ENCODE results near the gene AKNAD1. TPM values are rescaled to one million over a fixed set of nuclear protein-coding genes. Genes with fewer than 3 reads are reported as not detected.
A peak's percentile ranks its signal among the peaks of the same experiment; 100 is the strongest.

Gene AKNAD1
- total and polyA plus RNA-seq, 2 donors (not counting 1 experiment from before 2014, with no cell fraction given), result not detected

GRCh38 chr1:108852221-108852975 lies 4.5 kb downstream of the AKNAD1 start:
- no peaks in the 10 kb centered on the region for H3K9me3 Mint-ChIP-seq (ENCODE audit: insufficient read depth)
- peak overlapping the region; percentile 0 for H3K4me3 Mint-ChIP-seq
- ATAC-seq (ENCODE audit: low read depth), result no peak
- intact Hi-C loops (cut with micrococcal nuclease), result no loop called here
- H3K4me3 ChIP-seq (ENCODE audit: control extremely low read depth in 1 of 5, extremely low read depth in 1 of 5, insufficient read depth in 1 of 5, low read depth in 2 of 5, low read length in 4 of 5), result no peak overlapping the region
- peaks cover 7% of the 10 kb centered on the region for H3K4me1 Mint-ChIP-seq
- TF ChIP-seq EZH2 (IDR thresholded peaks at IDR 0.05; ENCODE audit: borderline replicate concordance, insufficient read depth, low read depth, low read length, poor library complexity, severe bottlenecking) (no peak), CTCF (IDR thresholded peaks at IDR 0.05) (no peak)
- no peak for DNase-seq
- peaks cover 31% of the 10 kb centered on the region for H3K27me3 Mint-ChIP-seq
- H3K27me3 ChIP-seq (replicated peaks in 1 of 4; ENCODE audit: control extremely low read depth in 1 of 4, control insufficient read depth in 3 of 4, insufficient read depth in 4 of 4, low read length in 3 of 4), result peaks cover 0 to 14% (median 2%) of the 10 kb centered on the region in 4 experiments
- POLR2A ChIA-PET, result no interaction called here
- WGBS (ENCODE audit: insufficient coverage), result 17% methylated on average over 2 of the region's 7 CpGs
- H3K4me2 ChIP-seq (replicated peaks; ENCODE audit: low read depth, low read length, poor library complexity, severe bottlenecking), result peak overlapping the region; percentile 24
- H3K9ac ChIP-seq (ENCODE audit: low read length), result no peak overlapping the region
- H3K27ac Mint-ChIP-seq, result no peak overlapping the region
- H3K79me2 ChIP-seq (ENCODE audit: control insufficient read depth, insufficient read depth, low read length), result no peaks in the 10 kb centered on the region
- H3K27ac ChIP-seq (ENCODE audit: low read length in 2 of 2), result no peak overlapping the region
- no peaks in the 10 kb centered on the region for H4K20me1 ChIP-seq (ENCODE audit: control insufficient read depth, insufficient read depth, low read length, poor library complexity, severe bottlenecking)
- H3K9me3 ChIP-seq (ENCODE audit: control extremely low read depth in 1 of 3, control insufficient read depth in 2 of 3, insufficient read depth in 1 of 3, low read length in 2 of 3), result peaks cover 0 to 2% (median 0%) of the 10 kb centered on the region in 3 donors
- H3K36me3 ChIP-seq (replicated peaks in 1 of 2; ENCODE audit: control extremely low read depth in 1 of 2, control insufficient read depth in 1 of 2, extremely low read depth in 1 of 2, insufficient read depth in 2 of 2, low read length in 1 of 2), result no peaks in the 10 kb centered on the region
- peaks cover 0 to 3% of the 10 kb centered on the region in 2 donors for H3K4me1 ChIP-seq (ENCODE audit: control insufficient read depth in 2 of 2, insufficient read depth in 2 of 2, low read length in 2 of 2)
- CTCF ChIA-PET, result interaction anchor here (0.6 to 1.2 kb wide), 2 partner anchors 9 to 12 kb away, joined by 3 read pairs; no protein-coding TSS in a partner anchor
- peak overlapping the region; percentile 36 for H2AFZ ChIP-seq (ENCODE audit: insufficient read depth, low read depth, low read length, poor library complexity, severe bottlenecking)

GRCh38 chr1:108851567-108851966 lies 5.3 kb downstream of the AKNAD1 start:
- no peaks in the 10 kb centered on the region for H3K36me3 ChIP-seq (replicated peaks in 1 of 2; ENCODE audit: control extremely low read depth in 1 of 2, control insufficient read depth in 1 of 2, extremely low read depth in 1 of 2, insufficient read depth in 2 of 2, low read length in 1 of 2)
- Mint-ChIP-seq H3K27me3 (peaks cover 29% of the 10 kb centered on the region), H3K27ac (no peak overlapping the region), H3K4me1 (peaks cover 7% of the 10 kb centered on the region), H3K4me3 (no peak overlapping the region), H3K9me3 (ENCODE audit: insufficient read depth) (no peaks in the 10 kb centered on the region)
- no peaks in the 10 kb centered on the region for H4K20me1 ChIP-seq (ENCODE audit: control insufficient read depth, insufficient read depth, low read length, poor library complexity, severe bottlenecking)
- H3K27ac ChIP-seq (ENCODE audit: low read length in 2 of 2), result no peak overlapping the region
- no peak overlapping the region for H3K4me2 ChIP-seq (replicated peaks; ENCODE audit: low read depth, low read length, poor library complexity, severe bottlenecking)
- no peak for TF ChIP-seq CTCF (IDR thresholded peaks at IDR 0.05)
- no peak for ATAC-seq (ENCODE audit: low read depth)
- intact Hi-C loops (cut with micrococcal nuclease), result no loop called here
- no peak overlapping the region for H2AFZ ChIP-seq (ENCODE audit: insufficient read depth, low read depth, low read length, poor library complexity, severe bottlenecking)
- H3K4me1 ChIP-seq (ENCODE audit: control insufficient read depth in 2 of 2, insufficient read depth in 2 of 2, low read length in 2 of 2), result peaks cover 0 to 3% of the 10 kb centered on the region in 2 donors
- H3K4me3 ChIP-seq (ENCODE audit: control extremely low read depth in 1 of 5, extremely low read depth in 1 of 5, insufficient read depth in 1 of 5, low read depth in 2 of 5, low read length in 4 of 5), result no peak overlapping the region
- H3K9ac ChIP-seq (ENCODE audit: low read length), result no peak overlapping the region
- CTCF ChIA-PET, result interaction anchor here (1.2 kb wide), 1 partner anchor 10 kb away, joined by 3 read pairs; no protein-coding TSS in a partner anchor
- 100% methylated on average over 2 of the region's 4 CpGs for WGBS (ENCODE audit: insufficient coverage)
- POLR2A ChIA-PET, result no interaction called here
- peaks cover 0 to 14% (median 2%) of the 10 kb centered on the region in 4 experiments for H3K27me3 ChIP-seq (replicated peaks in 1 of 4; ENCODE audit: control extremely low read depth in 1 of 4, control insufficient read depth in 3 of 4, insufficient read depth in 4 of 4, low read length in 3 of 4)
- no peak for DNase-seq
- H3K79me2 ChIP-seq (ENCODE audit: control insufficient read depth, insufficient read depth, low read length), result no peaks in the 10 kb centered on the region
- H3K9me3 ChIP-seq (ENCODE audit: control extremely low read depth in 1 of 3, control insufficient read depth in 2 of 3, insufficient read depth in 1 of 3, low read length in 2 of 3), result peaks cover 0 to 2% (median 0%) of the 10 kb centered on the region in 3 donors
